Measurements from ENCODE around the gene FBF1.
A peak's percentile ranks its signal among the peaks of the same experiment; 100 is the strongest.

FBF1 gene

GRCh38 chr17:75906143-75906884 is 34.5 kb downstream of the FBF1 start:
- no peak for DNase-seq (ENCODE audit: low read depth in 1 of 2, low spot score in 1 of 2)
- no peaks in the 10 kb centered on the region for H3K27me3 ChIP-seq (ENCODE audit: insufficient read depth, poor library complexity, severe bottlenecking)
- TF ChIP-seq REST (IDR thresholded peaks at IDR 0.05; ENCODE audit: insufficient replicate concordance, low read depth), result no peak
- TF ChIP-seq, protein P1, sequence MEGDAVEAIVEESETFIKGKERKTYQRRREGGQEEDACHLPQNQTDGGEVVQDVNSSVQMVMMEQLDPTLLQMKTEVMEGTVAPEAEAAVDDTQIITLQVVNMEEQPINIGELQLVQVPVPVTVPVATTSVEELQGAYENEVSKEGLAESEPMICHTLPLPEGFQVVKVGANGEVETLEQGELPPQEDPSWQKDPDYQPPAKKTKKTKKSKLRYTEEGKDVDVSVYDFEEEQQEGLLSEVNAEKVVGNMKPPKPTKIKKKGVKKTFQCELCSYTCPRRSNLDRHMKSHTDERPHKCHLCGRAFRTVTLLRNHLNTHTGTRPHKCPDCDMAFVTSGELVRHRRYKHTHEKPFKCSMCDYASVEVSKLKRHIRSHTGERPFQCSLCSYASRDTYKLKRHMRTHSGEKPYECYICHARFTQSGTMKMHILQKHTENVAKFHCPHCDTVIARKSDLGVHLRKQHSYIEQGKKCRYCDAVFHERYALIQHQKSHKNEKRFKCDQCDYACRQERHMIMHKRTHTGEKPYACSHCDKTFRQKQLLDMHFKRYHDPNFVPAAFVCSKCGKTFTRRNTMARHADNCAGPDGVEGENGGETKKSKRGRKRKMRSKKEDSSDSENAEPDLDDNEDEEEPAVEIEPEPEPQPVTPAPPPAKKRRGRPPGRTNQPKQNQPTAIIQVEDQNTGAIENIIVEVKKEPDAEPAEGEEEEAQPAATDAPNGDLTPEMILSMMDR (IDR thresholded peaks at IDR 0.05; ENCODE audit: insufficient read depth, low read length), result no peak
- no peak overlapping the region for H3K4me3 ChIP-seq (replicated peaks; ENCODE audit: insufficient read depth, low read length)
- H3K27ac ChIP-seq (replicated peaks), result peak overlapping the region; percentile 78

GRCh38 chr17:75904749-75905521 is 35.9 kb downstream of the FBF1 start, which contains the start of gene MRPL38:
MRPL38 (minus strand) TSS chr17:75904884; CDS start chr17:75904875, 9 bp downstream.
- H3K27ac ChIP-seq (replicated peaks), result peak within 1 kb of the TSS; percentile 78
- peak within 1 kb of the TSS; percentile 85 for H3K4me3 ChIP-seq (replicated peaks; ENCODE audit: insufficient read depth, low read length)
- DNase-seq (ENCODE audit: low read depth in 1 of 2, low spot score in 1 of 2), result peak; percentile 96
- TF ChIP-seq POLR2AphosphoS5 (IDR thresholded peaks at IDR 0.05; ENCODE audit: low read depth), result peak; percentile 75
- TF ChIP-seq SPI1 (IDR thresholded peaks at IDR 0.05; ENCODE audit: borderline replicate concordance, low read depth), result peak; percentile 2; the same call in 1 of the 2 replicates
- TF ChIP-seq, protein P1 (IDR thresholded peaks at IDR 0.05; ENCODE audit: insufficient read depth, low read length), result peak; percentile 54
- no peak for TF ChIP-seq REST (IDR thresholded peaks at IDR 0.05; ENCODE audit: insufficient replicate concordance, low read depth)
- H3K27me3 ChIP-seq (ENCODE audit: insufficient read depth, poor library complexity, severe bottlenecking), result no peaks in the 10 kb centered on the region

- no peak overlapping the region for H3K27ac ChIP-seq (replicated peaks)
- H3K27me3 ChIP-seq (ENCODE audit: insufficient read depth, poor library complexity, severe bottlenecking), result no peaks in the 10 kb centered on the region
- H3K4me3 ChIP-seq (replicated peaks; ENCODE audit: insufficient read depth, low read length), result no peak overlapping the region
- no peak for DNase-seq (ENCODE audit: low read depth in 1 of 2, low spot score in 1 of 2)
- TF ChIP-seq, protein P1 (IDR thresholded peaks at IDR 0.05; ENCODE audit: insufficient read depth, low read length), result no peak
- TF ChIP-seq POLR2AphosphoS5 (IDR thresholded peaks at IDR 0.05; ENCODE audit: low read depth) (no peak), REST (IDR thresholded peaks at IDR 0.05; ENCODE audit: insufficient replicate concordance, low read depth) (no peak), GABPA (IDR thresholded peaks at IDR 0.05; ENCODE audit: low read depth) (no peak), SPI1 (IDR thresholded peaks at IDR 0.05; ENCODE audit: borderline replicate concordance, low read depth) (no peak)
These were observed 38.4 kb downstream of the FBF1 start for GRCh38 chr17:75902406-75902805.
